Fibroblast of lung (primary cell): Measurements from ENCODE around the gene GALNT1.

Experiments used
- CTCF ChIP-seq, 2 donors: IDR thresholded peaks in 1 of 2; conservative IDR thresholded peaks in 1 of 2; 1 replicate in 1 of 2; 2 replicates in 1 of 2; pipeline ENCODE4 v1.5.1; 2011 to 2012; ENCODE audit warnings: low read length in 2 of 2, control low read depth in 1 of 2, inconsistent platforms in 1 of 2, low read depth in 1 of 2, mild to moderate bottlenecking in 1 of 2
- EZH2 ChIP-seq: IDR thresholded peaks from 2 replicates; pipeline ENCODE4 v1.5.1; 2012; ENCODE audit warnings: low read length, control low read depth, mild to moderate bottlenecking; ENCODE audit errors: missing control alignments

GRCh38 chr18:35616664-35617423 lies 35.3 kb downstream of the GALNT1 start:
- TF ChIP-seq CTCF (conservative IDR thresholded peaks at IDR 0.05 in 1 of 2, IDR thresholded peaks at IDR 0.05 in 1 of 2; ENCODE audit: low read depth in 1 of 2, low read length in 2 of 2) (no peak), EZH2 (no peak)
